DND-41 (cell line): Measurements from ENCODE around the gene DIAPH3.

Experiments
- EZH2 ChIP-seq: IDR thresholded peaks from 3 replicates; pipeline ENCODE4 v1.6.1; 2012; ENCODE audit warnings: borderline replicate concordance, low read depth, mild to moderate bottlenecking, moderate library complexity, low read length, inconsistent platforms; ENCODE audit not compliant: severe bottlenecking
- TF ChIP-seq, protein P1 (sequence below): IDR thresholded peaks from 2 replicates; pipeline ENCODE4 v1.5.1; 2012; ENCODE audit warnings: borderline replicate concordance, low read length, moderate library complexity, mild to moderate bottlenecking; ENCODE audit not compliant: poor library complexity, severe bottlenecking; ENCODE audit errors: extremely low read depth

DNA sequence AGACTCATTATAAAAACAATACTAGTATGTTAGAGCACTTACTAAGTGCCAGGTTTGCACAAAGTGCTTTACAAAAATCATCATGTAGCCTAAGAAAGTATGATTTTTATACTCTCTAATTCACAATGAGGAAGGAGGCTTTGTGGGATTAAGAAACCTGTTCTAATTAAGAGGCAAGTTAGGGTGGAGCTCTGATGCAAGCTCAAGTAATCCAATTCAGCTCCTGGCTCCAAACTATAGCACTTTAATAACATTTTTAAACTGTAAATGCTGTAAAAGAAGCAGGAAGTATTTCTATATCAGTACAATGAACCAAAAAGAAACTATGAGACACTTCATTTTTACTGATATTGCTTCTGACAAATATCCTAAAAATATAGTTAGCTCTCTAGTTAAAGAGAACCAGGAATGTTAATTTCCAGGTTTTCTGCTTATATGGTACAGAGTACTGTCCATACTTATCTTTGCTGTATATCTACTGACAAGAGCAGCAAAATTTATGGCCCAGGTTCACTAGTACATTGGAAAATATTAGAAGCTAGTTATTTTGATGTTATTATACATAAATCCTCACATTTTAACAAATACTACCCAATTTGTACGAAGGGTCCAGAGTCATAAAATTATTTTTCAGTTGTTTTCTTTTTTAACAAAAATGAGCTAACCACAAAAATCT is 482.0 kb downstream of the DIAPH3 start:
- TF ChIP-seq, protein P1, sequence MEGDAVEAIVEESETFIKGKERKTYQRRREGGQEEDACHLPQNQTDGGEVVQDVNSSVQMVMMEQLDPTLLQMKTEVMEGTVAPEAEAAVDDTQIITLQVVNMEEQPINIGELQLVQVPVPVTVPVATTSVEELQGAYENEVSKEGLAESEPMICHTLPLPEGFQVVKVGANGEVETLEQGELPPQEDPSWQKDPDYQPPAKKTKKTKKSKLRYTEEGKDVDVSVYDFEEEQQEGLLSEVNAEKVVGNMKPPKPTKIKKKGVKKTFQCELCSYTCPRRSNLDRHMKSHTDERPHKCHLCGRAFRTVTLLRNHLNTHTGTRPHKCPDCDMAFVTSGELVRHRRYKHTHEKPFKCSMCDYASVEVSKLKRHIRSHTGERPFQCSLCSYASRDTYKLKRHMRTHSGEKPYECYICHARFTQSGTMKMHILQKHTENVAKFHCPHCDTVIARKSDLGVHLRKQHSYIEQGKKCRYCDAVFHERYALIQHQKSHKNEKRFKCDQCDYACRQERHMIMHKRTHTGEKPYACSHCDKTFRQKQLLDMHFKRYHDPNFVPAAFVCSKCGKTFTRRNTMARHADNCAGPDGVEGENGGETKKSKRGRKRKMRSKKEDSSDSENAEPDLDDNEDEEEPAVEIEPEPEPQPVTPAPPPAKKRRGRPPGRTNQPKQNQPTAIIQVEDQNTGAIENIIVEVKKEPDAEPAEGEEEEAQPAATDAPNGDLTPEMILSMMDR = no peak
- TF ChIP-seq EZH2 = no peak
